Gastrocnemius medialis (tissue), 4 donors: ENCODE data around the gene B4GALT1.

Experiments
- POLR2A ChIP-seq, 2 donors: fragments of 450-650 bp; IDR thresholded peaks; one replicate each; pipeline ENCODE4 v1.6.1; 2017; ENCODE audit warnings: antibody characterized with exemption in 2 of 2, mild to moderate bottlenecking in 2 of 2, moderate library complexity in 2 of 2
- TF ChIP-seq, protein P1 (sequence below), 5 experiments: fragments of 450-650 bp in 3 of 5; fragments of 200-600 bp in 2 of 5; sonication (generic) in 2 of 5; IDR thresholded peaks in 4 of 5; conservative IDR thresholded peaks in 1 of 5; 1 replicate in 4 of 5; 2 replicates in 1 of 5; pipeline ENCODE4 v1.5.1; 2016 to 2019; ENCODE audit warnings: antibody characterized with exemption in 5 of 5, mild to moderate bottlenecking in 3 of 5, moderate library complexity in 3 of 5

DNA sequence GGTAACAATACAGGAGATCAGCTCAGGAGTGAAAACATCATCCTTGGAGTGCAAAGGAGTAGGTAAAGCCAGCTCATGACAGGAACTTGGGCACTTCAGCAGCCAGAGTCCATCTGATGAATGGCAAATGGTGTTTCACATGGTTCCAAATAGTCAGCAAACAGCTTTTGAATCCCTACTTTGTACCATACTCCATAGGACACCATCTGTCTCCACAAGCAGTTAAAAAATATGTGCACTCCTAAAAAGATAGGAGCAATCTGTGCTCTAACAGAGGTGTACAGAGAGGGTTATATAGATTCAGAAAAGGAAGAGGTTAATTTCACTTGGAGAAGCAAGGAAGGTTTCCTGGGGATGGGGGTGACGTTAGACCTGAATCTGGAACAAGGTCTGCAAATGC is 21.6 kb upstream of the B4GALT1 start:
- no peak for TF ChIP-seq POLR2A (IDR thresholded peaks at IDR 0.05)
- TF ChIP-seq, protein P1, sequence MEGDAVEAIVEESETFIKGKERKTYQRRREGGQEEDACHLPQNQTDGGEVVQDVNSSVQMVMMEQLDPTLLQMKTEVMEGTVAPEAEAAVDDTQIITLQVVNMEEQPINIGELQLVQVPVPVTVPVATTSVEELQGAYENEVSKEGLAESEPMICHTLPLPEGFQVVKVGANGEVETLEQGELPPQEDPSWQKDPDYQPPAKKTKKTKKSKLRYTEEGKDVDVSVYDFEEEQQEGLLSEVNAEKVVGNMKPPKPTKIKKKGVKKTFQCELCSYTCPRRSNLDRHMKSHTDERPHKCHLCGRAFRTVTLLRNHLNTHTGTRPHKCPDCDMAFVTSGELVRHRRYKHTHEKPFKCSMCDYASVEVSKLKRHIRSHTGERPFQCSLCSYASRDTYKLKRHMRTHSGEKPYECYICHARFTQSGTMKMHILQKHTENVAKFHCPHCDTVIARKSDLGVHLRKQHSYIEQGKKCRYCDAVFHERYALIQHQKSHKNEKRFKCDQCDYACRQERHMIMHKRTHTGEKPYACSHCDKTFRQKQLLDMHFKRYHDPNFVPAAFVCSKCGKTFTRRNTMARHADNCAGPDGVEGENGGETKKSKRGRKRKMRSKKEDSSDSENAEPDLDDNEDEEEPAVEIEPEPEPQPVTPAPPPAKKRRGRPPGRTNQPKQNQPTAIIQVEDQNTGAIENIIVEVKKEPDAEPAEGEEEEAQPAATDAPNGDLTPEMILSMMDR (IDR thresholded peaks at IDR 0.05 in 4 of 5, conservative IDR thresholded peaks at IDR 0.05 in 1 of 5), result no peak
